Large intestine (tissue), 3 donors: ENCODE results near the gene ZNF688. TPM values are rescaled to one million over a fixed set of nuclear protein-coding genes. Genes with fewer than 3 reads are reported as not detected.
"Not testable (repeated sequence)": the region's sequence is repeated elsewhere in the genome, so short reads cannot be mapped to it uniquely, and the experiment has no call there.

Source experiments
- DNase-seq, 2 donors: peaks; one replicate each; pipeline versions ENCODE4 v3.0.0 to v3.0.0-alpha.2; 2013
- H3K27ac ChIP-seq: one replicate; pipeline ENCODE4 v1.5.1; 2013; ENCODE audit warnings: low read length
- H3K27me3 ChIP-seq: 2 replicates; pipeline ENCODE4 v1.6.1; 2013; ENCODE audit warnings: low read length; ENCODE audit not compliant: control insufficient read depth, insufficient read depth
- H3K36me3 ChIP-seq: 2 replicates; pipeline ENCODE4 v1.6.1; 2013; ENCODE audit warnings: low read length; ENCODE audit not compliant: control insufficient read depth, insufficient read depth
- H3K4me1 ChIP-seq: one replicate; pipeline ENCODE4 v1.6.1; 2013; ENCODE audit warnings: low read length; ENCODE audit not compliant: control insufficient read depth, insufficient read depth
- H3K4me3 ChIP-seq: one replicate; pipeline ENCODE4 v1.5.1; 2013; ENCODE audit warnings: low read length
- H3K9me3 ChIP-seq: one replicate; pipeline ENCODE4 v1.6.1; 2013; ENCODE audit warnings: mild to moderate bottlenecking, low read depth, low read length, moderate library complexity; ENCODE audit not compliant: control insufficient read depth
- WGBS: methylation state at CpG from one replicate; pipeline ENCODE4 v1.1.5; 2013; ENCODE audit warnings: low lambda C conversion rate; ENCODE audit not compliant: insufficient coverage; 5-methylcytosine and 5-hydroxymethylcytosine counted together
- polyA plus RNA-seq: library from polyadenylated mRNA; unstranded; fragments of 120-200 nt; gene quantifications from one replicate; pipeline ENCODE4 v1.2.1, GENCODE V29; 2013

The ZNF688 gene
- polyA plus RNA-seq, 1 donor, result 15.8 TPM

DNA sequence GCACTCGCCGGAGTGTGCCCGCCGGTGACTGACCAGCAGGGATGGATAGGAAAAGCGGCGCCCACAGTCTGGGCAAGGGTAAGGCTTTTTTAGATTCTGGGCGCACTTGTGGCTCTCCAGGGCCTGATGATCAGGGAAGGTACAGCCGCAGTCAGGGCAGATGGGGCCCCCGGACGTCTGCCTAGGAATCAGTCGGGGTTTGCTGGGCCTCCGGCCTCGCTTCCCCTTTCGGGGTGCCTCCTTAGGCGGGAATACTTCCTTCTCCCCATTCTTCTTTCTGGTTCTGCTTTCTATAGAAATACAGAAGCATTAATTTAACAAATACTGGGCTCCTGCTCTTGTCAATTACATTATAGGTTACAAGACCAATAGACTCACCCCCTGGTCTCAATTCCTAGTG lies 33.6 kb upstream of the ZNF688 start:
- no peak overlapping the region for H3K27ac ChIP-seq
- WGBS, result no CpG with 5 or more reads among the region's 15 CpGs
- no peaks in the 10 kb centered on the region for H3K27me3 ChIP-seq
- no peak overlapping the region for H3K4me3 ChIP-seq
- H3K4me1 ChIP-seq, result peaks cover 8% of the 10 kb centered on the region
- peaks cover 33% of the 10 kb centered on the region for H3K36me3 ChIP-seq
- no peaks in the 10 kb centered on the region for H3K9me3 ChIP-seq
- DNase-seq, result no peak

DNA sequence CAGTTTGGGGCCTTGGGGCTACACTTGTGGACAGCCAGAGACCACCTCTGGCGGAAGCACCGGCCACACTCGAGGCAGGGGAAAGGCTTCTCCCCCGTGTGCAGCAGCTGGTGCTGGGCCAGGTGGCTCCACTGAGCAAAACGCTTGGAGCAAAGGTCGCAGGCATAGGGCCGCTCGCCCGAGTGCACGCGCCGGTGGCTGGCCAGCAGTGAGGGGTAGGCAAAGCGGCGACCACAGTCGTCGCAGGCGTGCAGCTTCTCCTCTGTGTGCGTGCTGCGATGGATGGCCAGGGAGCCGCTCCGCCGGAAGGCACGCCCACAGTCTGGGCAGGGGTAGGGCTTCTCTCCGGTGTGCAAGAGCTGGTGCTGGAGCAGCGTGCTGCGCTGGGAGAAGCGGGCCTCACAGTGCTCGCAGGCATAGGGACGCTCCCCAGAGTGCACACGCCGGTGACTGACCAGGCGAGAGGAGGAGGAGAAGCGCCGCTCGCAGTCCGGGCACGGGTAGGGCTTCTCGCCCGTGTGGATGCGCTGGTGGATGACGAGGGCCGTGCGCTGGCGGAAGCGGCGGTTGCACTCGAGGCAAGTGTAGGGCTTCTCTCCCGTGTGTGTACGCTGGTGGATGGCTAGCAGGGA lies 32.9 kb upstream of the ZNF688 start:
- WGBS, result 100% methylated on average over 1 of the region's 49 CpGs
- H3K9me3 ChIP-seq, result no peaks in the 10 kb centered on the region
- no peaks in the 10 kb centered on the region for H3K27me3 ChIP-seq
- DNase-seq, result no peak
- peak overlapping the region; percentile 33 for H3K27ac ChIP-seq
- peaks cover 8% of the 10 kb centered on the region for H3K4me1 ChIP-seq
- H3K4me3 ChIP-seq, result no peak overlapping the region
- H3K36me3 ChIP-seq, result peaks cover 33% of the 10 kb centered on the region

DNA sequence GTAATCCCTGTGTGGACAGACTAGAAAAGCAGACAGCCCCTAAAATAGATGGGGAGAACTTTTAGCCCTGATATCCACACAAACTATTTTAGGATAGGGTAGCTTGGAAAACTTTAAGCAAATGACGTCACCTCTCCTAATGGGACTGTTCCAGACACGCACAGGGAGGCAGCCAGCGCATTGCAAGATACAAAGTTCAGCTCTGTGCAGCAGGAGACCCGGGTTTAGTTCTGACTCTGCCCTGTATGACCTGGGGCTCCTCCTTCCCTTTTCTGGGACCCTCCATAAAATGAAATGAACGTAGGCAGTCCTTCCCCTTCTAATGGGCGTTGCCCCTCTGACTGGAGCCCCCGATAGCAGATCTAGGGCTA lies 32.4 kb upstream of the ZNF688 start:
- H3K27ac ChIP-seq, result peak overlapping the region; percentile 33

DNA sequence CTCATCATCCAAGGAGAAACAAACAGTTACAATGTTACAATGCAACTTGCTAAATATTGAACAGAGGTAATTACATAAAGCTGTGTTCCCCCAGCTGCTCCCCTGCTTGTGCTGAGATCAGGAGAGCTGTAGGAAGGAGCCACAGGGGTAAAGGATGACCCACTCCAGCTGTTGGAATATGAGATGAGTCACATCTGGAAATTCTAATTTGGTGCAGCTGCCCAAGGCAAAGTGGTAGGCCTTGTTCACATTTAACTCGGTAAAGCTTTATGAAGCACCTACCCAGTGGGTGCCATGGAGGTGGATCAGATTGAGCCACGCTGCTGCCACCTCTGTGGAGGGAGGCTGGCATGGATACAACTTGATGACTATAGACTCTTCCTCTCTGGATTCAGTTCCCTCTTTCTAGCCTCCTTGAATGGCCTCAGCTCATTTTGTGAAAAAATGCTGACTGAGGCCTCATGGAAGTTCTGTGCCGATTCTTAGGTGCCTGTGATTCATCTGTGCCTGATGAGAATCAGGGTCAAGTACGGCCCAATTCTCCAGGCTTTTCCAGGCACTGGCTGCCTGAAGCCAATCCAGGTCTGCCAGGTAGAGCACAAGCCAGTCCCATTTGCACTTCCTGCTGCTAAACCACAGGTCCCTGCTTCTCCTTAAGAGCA lies 31.2 kb upstream of the ZNF688 start:
- peaks cover 8% of the 10 kb centered on the region for H3K4me1 ChIP-seq
- whole genome bisulfite sequencing, result no CpG with 5 or more reads among the region's 4 CpGs
- H3K9me3 ChIP-seq, result no peaks in the 10 kb centered on the region
- DNase-seq, result no peak
- H3K36me3 ChIP-seq, result peaks cover 29% of the 10 kb centered on the region
- no peaks in the 10 kb centered on the region for H3K27me3 ChIP-seq
- H3K4me3 ChIP-seq, result no peak overlapping the region
- H3K27ac ChIP-seq, result no peak overlapping the region

More for the DNA sequence above, 32.4 kb upstream of the ZNF688 start:
- Histone ChIP-seq H3K4me1 (peaks cover 8% of the 10 kb centered on the region), H3K27me3 (no peaks in the 10 kb centered on the region), H3K36me3 (peaks cover 33% of the 10 kb centered on the region), H3K9me3 (no peaks in the 10 kb centered on the region), H3K4me3 (no peak overlapping the region)
- WGBS, result no CpG with 5 or more reads among the region's 7 CpGs
- DNase-seq, result peak; percentile 32 to 70

DNA sequence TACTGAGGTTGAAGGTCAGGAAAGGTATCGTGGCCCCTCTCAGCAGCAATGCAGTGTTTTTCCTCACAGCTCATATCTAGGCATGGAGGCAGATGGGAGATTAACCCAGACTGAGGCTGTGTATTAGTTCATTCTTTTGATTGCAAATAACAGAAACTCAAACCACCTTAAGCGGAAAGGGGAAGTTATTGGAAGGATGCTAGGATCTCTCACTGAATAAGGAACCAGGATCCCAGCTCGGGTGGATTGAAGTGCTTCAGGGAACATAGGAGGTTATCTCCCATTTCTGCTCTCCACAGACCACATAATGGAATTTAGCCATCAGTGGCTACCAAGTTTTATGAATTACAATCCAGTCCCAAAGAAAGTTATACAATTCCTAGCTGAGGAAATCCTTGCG lies 30.5 kb upstream of the ZNF688 start:
- WGBS, result no CpG with 5 or more reads among the region's 4 CpGs
- Histone ChIP-seq H3K36me3 (peaks cover 22% of the 10 kb centered on the region), H3K4me1 (peaks cover 8% of the 10 kb centered on the region), H3K27me3 (no peaks in the 10 kb centered on the region), H3K4me3 (no peak overlapping the region), H3K27ac (no peak overlapping the region), H3K9me3 (no peaks in the 10 kb centered on the region)
- no peak for DNase-seq

DNA sequence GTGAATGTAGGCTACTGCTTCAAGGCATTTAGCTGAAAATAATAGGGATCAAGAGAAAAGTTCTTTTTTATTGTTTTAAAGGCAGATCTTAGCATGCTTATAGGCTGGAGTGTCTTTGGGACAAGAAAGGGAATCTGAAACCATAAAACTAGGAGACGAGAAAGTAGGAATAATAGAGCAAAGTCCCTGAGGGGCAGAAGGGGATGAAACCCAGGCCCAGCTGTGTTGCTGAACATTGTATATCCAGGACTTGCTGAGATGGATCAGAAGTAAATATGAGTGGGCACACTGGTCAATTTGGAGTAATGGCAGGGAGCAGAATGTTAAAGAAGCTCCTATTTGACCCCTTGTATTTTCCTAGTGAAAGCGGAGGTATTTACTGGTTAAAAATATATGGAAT lies 29.4 kb upstream of the ZNF688 start:
- Histone ChIP-seq H3K27me3 (no peaks in the 10 kb centered on the region), H3K9me3 (no peaks in the 10 kb centered on the region), H3K36me3 (peaks cover 19% of the 10 kb centered on the region), H3K4me3 (no peak overlapping the region), H3K27ac (no peak overlapping the region), H3K4me1 (peaks cover 8% of the 10 kb centered on the region)
- no peak for DNase-seq
- WGBS, result no CpG with 5 or more reads among the region's 2 CpGs

DNA sequence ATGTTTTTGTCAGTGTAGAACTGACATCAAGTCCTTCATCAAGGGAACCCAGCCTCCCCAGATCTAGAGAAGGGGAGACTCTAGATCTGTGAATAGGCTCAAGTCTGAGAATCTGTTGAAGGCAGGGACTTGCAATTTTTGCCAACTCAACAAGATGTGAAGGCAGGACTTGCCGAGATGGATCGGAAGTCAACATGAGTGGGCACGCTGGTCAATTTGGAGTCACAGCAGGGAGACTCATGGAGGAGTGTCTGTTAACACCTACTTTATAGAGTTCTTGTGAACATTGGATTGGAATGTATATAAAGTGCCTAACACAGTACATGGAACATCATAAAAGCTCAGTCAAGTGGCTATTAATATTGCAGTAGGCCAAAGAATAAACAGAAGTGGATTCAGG lies 28.7 kb upstream of the ZNF688 start:
- no peak for DNase-seq

DNA sequence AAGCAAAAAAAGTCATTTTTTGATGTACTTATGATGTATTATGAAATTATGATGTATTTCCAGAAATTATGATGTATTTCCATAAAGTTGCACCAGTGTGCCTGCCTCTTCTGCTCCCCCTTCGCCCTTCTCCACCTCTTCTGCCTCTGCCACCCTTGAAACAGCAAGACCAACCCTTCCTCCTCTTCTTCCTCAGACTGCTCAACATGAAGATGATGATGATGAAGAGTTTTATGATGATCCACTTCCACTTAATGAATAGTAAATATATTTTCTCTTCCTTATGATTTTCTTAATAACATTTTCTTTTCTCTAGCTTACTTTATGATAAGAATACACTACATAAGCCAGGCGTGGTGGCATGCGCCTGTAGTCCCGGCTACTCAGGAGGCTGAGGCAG lies 21.4 kb upstream of the ZNF688 start:
- Histone ChIP-seq H3K27me3 (no peaks in the 10 kb centered on the region), H3K36me3 (no peaks in the 10 kb centered on the region), H3K4me1 (peaks cover 5% of the 10 kb centered on the region), H3K4me3 (no peak overlapping the region), H3K27ac (no peak overlapping the region), H3K9me3 (no peaks in the 10 kb centered on the region)
- no CpG with 5 or more reads among the region's 4 CpGs for WGBS
- DNase-seq, result no peak

More for the DNA sequence above, 28.7 kb upstream of the ZNF688 start:
- no peak overlapping the region for H3K27ac ChIP-seq
- WGBS, result no CpG with 5 or more reads among the region's 3 CpGs
- H3K27me3 ChIP-seq, result no peaks in the 10 kb centered on the region
- peaks cover 8% of the 10 kb centered on the region for H3K4me1 ChIP-seq
- peaks cover 19% of the 10 kb centered on the region for H3K36me3 ChIP-seq
- H3K4me3 ChIP-seq, result no peak overlapping the region
- no peaks in the 10 kb centered on the region for H3K9me3 ChIP-seq

DNA sequence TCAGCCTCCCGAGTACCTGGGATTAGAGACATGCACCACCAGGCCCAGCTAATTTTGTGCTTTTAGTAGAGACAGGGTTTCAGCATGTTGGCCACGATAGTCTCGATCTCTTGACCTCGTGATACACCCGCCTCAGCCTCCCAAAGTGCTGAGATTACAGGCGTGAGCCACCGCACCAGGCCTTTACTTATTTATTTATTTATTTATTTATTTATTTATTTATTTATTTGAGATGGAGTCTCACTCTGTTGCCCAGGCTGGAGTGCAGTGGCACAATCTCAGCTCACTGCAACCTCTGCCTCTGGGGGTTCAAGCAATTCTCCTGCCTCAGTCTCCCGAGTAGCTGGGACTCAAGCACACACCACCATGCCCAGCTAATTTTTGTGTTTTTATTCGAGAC lies 19.4 kb upstream of the ZNF688 start:
- H3K27me3 ChIP-seq, H3K36me3 ChIP-seq, H3K9me3 ChIP-seq, H3K4me1 ChIP-seq, H3K4me3 ChIP-seq, DNase-seq: not testable (repeated sequence)
- H3K27ac ChIP-seq, result peak overlapping the region; percentile 81
- WGBS, result 100% methylated on average over 1 of the region's 9 CpGs

DNA sequence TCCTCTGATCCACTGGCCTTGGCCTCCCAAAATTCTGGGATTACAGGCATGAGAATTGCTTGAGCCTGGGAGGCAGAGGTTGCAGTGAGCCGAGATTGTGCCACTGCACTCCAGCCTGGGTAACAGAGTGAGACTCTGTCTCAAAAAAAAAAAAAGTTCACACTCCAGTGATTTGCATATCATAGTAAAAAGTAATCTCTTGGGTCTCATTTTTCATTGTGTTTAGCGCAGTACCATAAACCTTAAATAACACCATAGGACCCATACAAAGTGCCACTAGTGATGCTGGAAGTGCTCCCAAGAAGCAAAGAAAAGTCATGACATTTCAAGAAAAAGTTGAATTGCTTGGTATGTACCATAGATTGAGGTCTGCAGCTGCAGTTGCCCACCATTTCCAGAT lies 18.1 kb upstream of the ZNF688 start:
- H3K27me3 ChIP-seq, H3K4me3 ChIP-seq, H3K9me3 ChIP-seq, DNase-seq, H3K4me1 ChIP-seq, H3K36me3 ChIP-seq: not testable (repeated sequence)
- H3K27ac ChIP-seq, result peak overlapping the region; percentile 81
- no CpG with 5 or more reads among the region's 2 CpGs for WGBS

DNA sequence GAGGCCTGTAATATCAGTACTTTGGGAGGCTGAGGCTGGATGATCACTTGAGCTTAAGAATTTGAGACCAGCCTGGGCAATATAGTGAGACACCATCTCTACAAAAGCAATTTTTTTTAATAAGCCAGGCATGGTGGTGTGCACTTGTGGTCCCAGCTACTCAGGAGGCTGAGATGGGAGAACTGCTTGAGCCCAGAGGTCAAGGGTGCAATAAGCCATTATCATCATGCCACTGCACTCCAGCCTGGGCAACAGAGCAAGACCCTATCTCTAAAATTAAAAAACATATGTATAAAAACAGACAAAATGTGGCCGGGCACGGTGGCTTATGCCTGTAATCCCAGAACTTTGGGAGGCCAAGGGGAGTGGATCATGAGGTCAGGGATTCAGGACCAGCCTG lies 17.1 kb upstream of the ZNF688 start:
- H3K36me3 ChIP-seq, result peaks cover 4% of the 10 kb centered on the region
- no peak overlapping the region for H3K4me3 ChIP-seq
- DNase-seq, result no peak
- H3K4me1 ChIP-seq, result peaks cover 9% of the 10 kb centered on the region
- no peaks in the 10 kb centered on the region for H3K27me3 ChIP-seq
- H3K9me3 ChIP-seq, result no peaks in the 10 kb centered on the region
- no peak overlapping the region for H3K27ac ChIP-seq
- no CpG with 5 or more reads among the region's 2 CpGs for whole genome bisulfite sequencing
